Activated naive CD4-positive, alpha-beta T cell treated with anti-CD3 and anti-CD28 coated beads, Interleukin-2, amount 50 U/mL, for 24 hours (primary cell): Measurements from ENCODE around the gene MYRF.

Experiments used
- H3K27ac Mint-ChIP-seq: one replicate; pipeline ENCODE4 v1.8.0; 2021; ENCODE audit warnings: mild to moderate bottlenecking, mixed read lengths
- H3K27me3 Mint-ChIP-seq: one replicate; pipeline ENCODE4 v1.8.0; 2021; ENCODE audit warnings: mixed read lengths
- H3K36me3 Mint-ChIP-seq: one replicate; pipeline ENCODE4 v1.8.0; 2021; ENCODE audit warnings: mixed read lengths
- H3K4me1 Mint-ChIP-seq: one replicate; pipeline ENCODE4 v1.8.0; 2021; ENCODE audit warnings: mixed read lengths
- H3K4me3 Mint-ChIP-seq: one replicate; pipeline ENCODE4 v1.8.0; 2021; ENCODE audit warnings: mild to moderate bottlenecking, mixed read lengths
- H3K9me3 Mint-ChIP-seq: one replicate; pipeline ENCODE4 v1.8.0; 2021; ENCODE audit warnings: mixed read lengths

The MYRF gene

DNA sequence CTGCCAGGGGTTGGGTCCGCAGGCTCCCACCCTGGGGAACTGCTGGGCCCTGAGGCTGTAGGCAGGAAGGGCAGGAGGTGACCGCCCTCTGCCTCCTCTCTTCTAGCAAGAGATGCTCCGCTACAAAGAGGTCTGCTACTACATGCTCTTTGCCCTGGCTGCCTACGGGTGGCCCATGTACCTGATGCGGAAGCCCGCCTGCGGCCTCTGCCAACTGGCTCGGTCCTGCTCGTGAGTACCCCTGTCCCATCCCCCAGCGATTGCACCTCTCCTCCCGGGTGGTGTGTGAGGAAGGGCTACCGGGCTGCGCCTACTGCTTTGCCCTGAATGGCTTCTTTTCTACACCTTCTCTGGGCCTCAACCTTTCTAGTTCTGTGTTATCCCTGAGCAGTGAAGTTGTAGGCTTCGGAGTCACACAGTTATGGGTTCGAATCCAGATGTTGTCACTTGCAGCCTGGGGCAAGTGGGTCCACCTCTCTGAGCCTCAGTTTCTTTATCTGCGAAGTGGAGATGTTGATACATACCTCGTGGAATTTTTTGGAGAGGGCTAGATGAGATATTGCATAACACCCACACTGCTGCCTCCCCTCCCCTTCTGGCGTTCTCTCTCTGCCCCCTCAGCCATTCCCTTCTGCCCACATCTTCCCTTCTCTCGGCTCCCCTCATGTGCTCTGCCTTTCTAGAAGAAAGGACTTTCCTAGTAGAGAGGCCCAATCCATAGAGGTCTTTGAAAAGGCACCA lies 21.1 kb upstream of the MYRF start:
- H3K4me1 Mint-ChIP-seq, result peaks cover 5% of the 10 kb centered on the region
- H3K4me3 Mint-ChIP-seq, result no peak overlapping the region
- no peaks in the 10 kb centered on the region for H3K36me3 Mint-ChIP-seq
- H3K27ac Mint-ChIP-seq, result no peak overlapping the region
- H3K9me3 Mint-ChIP-seq, result no peaks in the 10 kb centered on the region
- H3K27me3 Mint-ChIP-seq, result no peaks in the 10 kb centered on the region

DNA sequence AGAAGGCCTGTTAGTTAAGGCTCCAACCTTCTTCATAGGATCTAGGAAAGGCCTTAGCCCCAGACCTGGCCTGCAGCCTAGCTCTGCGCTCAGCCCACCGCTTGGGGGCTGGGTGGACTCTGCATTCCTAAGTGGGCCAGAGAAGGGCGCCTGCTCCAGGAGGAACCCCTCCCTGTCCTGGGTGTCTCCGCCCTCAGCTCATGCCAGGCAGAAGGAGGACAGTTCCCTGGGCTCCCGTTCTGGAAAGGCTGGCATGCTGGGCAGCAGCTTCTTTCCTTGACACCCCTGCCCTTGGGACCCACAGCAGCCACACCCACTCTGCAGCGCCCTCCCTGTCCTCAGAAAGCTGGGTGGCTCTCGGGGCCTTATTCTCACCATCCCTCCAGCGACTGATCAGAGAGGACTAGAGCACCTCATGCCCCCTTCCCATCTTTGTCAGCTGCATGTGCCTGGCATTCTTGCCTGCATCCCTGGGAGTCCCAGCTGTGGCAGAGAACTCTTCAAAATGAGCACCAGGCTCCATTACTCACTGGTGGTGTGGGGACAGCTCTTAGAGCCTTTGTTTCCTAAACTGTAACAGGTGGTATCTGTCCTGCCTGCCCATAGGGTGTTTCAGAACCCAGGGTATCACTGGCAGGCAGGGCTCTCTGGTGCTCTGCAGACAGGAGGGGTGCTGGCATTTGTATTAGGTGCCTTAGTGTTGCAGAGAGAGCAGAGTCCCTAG lies 20.3 kb upstream of the MYRF start:
- Mint-ChIP-seq H3K4me1 (peaks cover 5% of the 10 kb centered on the region), H3K9me3 (no peaks in the 10 kb centered on the region), H3K27me3 (no peaks in the 10 kb centered on the region), H3K36me3 (no peaks in the 10 kb centered on the region), H3K27ac (no peak overlapping the region), H3K4me3 (no peak overlapping the region)

DNA sequence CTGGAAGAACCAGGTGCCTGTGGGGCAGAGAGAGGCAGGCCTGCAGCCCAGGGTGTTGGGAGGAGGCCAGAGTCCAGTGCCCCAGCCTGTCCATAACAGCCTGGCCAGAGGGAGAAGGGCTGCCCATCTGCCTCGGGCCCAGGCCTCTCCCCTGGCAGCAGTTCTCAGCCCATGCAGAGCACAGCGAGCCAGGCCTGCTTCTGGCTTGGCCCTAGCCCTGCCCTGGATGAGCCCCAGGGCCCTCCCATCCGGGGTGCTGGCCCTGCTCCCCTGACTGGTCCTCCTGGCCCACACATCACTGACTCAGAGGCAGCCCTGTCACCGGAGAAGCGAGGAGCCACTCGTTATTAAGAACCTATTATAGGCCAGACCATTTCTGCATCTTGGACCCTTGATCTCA lies 19.7 kb upstream of the MYRF start:
- H3K27me3 Mint-ChIP-seq, result no peaks in the 10 kb centered on the region
- no peak overlapping the region for H3K4me3 Mint-ChIP-seq
- H3K36me3 Mint-ChIP-seq, result no peaks in the 10 kb centered on the region
- H3K27ac Mint-ChIP-seq, result no peak overlapping the region
- H3K4me1 Mint-ChIP-seq, result peaks cover 5% of the 10 kb centered on the region
- H3K9me3 Mint-ChIP-seq, result no peaks in the 10 kb centered on the region

- Mint-ChIP-seq H3K4me1 (peaks cover 5% of the 10 kb centered on the region), H3K27ac (no peak overlapping the region), H3K27me3 (no peaks in the 10 kb centered on the region)
Measured at GRCh38 chr11:61733120-61733978, 19.1 kb upstream of the MYRF start.

GRCh38 chr11:61734767-61735166 lies 17.7 kb upstream of the MYRF start:
- Mint-ChIP-seq H3K4me1 (peaks cover 5% of the 10 kb centered on the region), H3K27ac (no peak overlapping the region), H3K36me3 (no peaks in the 10 kb centered on the region), H3K9me3 (no peaks in the 10 kb centered on the region), H3K27me3 (no peaks in the 10 kb centered on the region), H3K4me3 (no peak overlapping the region)

More at GRCh38 chr11:61733120-61733978, 19.1 kb upstream of the MYRF start:
- H3K9me3 Mint-ChIP-seq, result no peaks in the 10 kb centered on the region
- no peaks in the 10 kb centered on the region for H3K36me3 Mint-ChIP-seq
- H3K4me3 Mint-ChIP-seq, result no peak overlapping the region

GRCh38 chr11:61735391-61735790 lies 17.0 kb upstream of the MYRF start:
- peaks cover 5% of the 10 kb centered on the region for H3K4me1 Mint-ChIP-seq
- no peak overlapping the region for H3K4me3 Mint-ChIP-seq
- no peaks in the 10 kb centered on the region for H3K27me3 Mint-ChIP-seq
- no peak overlapping the region for H3K27ac Mint-ChIP-seq
- no peaks in the 10 kb centered on the region for H3K36me3 Mint-ChIP-seq
- no peaks in the 10 kb centered on the region for H3K9me3 Mint-ChIP-seq

DNA sequence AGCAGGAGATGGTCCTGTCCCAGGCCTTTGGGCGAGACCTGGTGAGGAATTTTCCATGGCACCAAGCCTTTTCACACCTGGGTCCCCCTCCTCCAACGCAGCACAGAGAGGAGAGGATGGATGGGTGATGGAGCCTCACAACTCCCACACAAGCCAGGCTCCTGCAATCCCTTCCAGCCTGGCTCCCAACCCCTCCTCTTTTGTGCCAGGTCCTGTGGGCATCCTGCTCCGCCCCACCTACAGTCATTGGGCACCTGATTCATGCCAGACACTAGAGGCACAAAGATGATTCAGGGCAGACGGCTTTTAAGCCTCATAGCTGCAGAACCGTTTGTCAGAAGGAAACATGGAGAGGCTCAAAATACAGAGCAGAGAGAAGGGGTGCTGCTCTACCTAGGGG lies 16.1 kb upstream of the MYRF start:
- H3K9me3 Mint-ChIP-seq, result no peaks in the 10 kb centered on the region
- H3K4me3 Mint-ChIP-seq, result no peak overlapping the region
- peaks cover 5% of the 10 kb centered on the region for H3K4me1 Mint-ChIP-seq
- no peaks in the 10 kb centered on the region for H3K36me3 Mint-ChIP-seq
- H3K27me3 Mint-ChIP-seq, result no peaks in the 10 kb centered on the region
- H3K27ac Mint-ChIP-seq, result no peak overlapping the region

- Mint-ChIP-seq H3K36me3 (no peaks in the 10 kb centered on the region), H3K4me3 (no peak overlapping the region), H3K27ac (no peak overlapping the region), H3K4me1 (peaks cover 5% of the 10 kb centered on the region), H3K27me3 (no peaks in the 10 kb centered on the region), H3K9me3 (no peaks in the 10 kb centered on the region)
Measured at GRCh38 chr11:61737131-61737530, 15.3 kb upstream of the MYRF start.

GRCh38 chr11:61737636-61738386 lies 14.6 kb upstream of the MYRF start:
- Mint-ChIP-seq H3K27me3 (no peaks in the 10 kb centered on the region), H3K27ac (no peak overlapping the region), H3K4me1 (peaks cover 5% of the 10 kb centered on the region), H3K4me3 (no peak overlapping the region), H3K36me3 (no peaks in the 10 kb centered on the region), H3K9me3 (no peaks in the 10 kb centered on the region)

DNA sequence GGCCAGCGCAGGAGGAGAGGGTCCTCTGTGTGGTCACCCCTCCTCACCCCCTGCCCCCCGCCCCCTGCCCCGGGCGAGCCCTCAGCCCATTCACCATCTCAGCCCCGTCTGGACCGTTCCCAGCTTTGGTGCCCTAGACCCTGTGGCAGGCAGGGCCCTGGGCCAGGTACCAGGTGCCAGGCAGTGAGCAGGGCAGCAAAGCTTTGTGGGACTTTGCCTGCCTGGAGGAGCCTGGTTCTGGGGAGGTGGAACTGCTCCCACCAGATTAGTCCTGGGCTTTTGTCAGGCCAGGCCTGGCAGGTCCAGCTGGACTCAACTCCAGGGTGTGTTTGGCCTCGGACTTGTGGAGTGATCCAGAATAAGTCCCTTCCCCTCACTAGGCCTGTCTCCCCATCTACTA lies 13.7 kb upstream of the MYRF start:
- Mint-ChIP-seq H3K4me1 (no peaks in the 10 kb centered on the region), H3K4me3 (no peak overlapping the region), H3K27ac (no peak overlapping the region), H3K27me3 (no peaks in the 10 kb centered on the region), H3K9me3 (no peaks in the 10 kb centered on the region), H3K36me3 (no peaks in the 10 kb centered on the region)

- Mint-ChIP-seq H3K4me3 (no peak overlapping the region), H3K27me3 (no peaks in the 10 kb centered on the region), H3K27ac (no peak overlapping the region), H3K36me3 (no peaks in the 10 kb centered on the region), H3K4me1 (no peaks in the 10 kb centered on the region), H3K9me3 (no peaks in the 10 kb centered on the region)
Measured at GRCh38 chr11:61739413-61739812, 13.0 kb upstream of the MYRF start.

DNA sequence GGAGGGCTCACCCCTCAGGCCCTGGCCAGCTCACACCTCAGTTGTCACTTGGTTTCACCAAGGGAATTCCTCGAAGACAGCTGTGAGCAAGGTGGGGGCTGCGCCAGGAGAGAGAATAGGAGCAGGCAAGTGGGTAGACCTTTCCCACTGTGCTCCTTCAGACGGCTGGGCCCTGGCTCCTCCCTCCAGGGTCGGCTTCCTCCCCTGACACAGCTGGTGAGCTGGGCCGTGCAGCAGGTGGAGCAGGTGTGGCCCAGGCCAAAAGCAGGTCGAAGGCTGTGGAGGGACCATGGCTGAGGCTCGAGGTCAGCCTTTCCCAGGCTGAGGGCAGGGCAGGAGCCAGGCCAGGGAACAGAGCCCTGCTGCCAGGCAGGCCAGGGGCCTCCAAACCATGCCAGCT lies 12.5 kb upstream of the MYRF start:
- H3K9me3 Mint-ChIP-seq, result no peaks in the 10 kb centered on the region
- H3K27ac Mint-ChIP-seq, result no peak overlapping the region
- H3K4me1 Mint-ChIP-seq, result no peaks in the 10 kb centered on the region

GRCh38 chr11:61742391-61742790 lies 10.0 kb upstream of the MYRF start:
- no peaks in the 10 kb centered on the region for H3K36me3 Mint-ChIP-seq
- no peaks in the 10 kb centered on the region for H3K27me3 Mint-ChIP-seq
- no peak overlapping the region for H3K4me3 Mint-ChIP-seq
- no peaks in the 10 kb centered on the region for H3K4me1 Mint-ChIP-seq
- no peaks in the 10 kb centered on the region for H3K9me3 Mint-ChIP-seq
- no peak overlapping the region for H3K27ac Mint-ChIP-seq

More for the DNA sequence above, 12.5 kb upstream of the MYRF start:
- Mint-ChIP-seq H3K36me3 (no peaks in the 10 kb centered on the region), H3K27me3 (no peaks in the 10 kb centered on the region), H3K4me3 (no peak overlapping the region)

DNA sequence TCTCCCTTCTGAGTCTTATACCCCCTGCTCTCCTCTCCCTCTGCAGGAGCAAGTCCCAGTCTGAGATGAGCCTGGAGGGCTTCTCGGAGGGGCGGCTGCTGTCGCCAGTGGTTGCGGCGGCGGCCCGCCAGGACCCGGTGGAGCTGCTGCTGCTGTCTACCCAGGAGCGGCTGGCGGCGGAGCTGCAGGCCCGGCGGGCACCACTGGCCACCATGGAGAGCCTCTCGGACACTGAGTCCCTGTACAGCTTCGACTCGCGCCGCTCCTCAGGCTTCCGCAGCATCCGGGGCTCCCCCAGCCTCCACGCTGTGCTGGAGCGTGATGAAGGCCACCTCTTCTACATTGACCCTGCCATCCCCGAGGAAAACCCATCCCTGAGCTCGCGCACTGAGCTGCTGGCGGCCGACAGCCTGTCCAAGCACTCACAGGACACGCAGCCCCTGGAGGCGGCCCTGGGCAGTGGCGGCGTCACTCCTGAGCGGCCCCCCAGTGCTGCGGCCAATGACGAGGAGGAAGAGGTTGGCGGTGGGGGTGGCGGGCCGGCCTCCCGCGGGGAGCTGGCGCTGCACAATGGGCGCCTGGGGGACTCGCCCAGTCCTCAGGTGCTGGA lies 8.8 kb upstream of the MYRF start:
- Mint-ChIP-seq H3K9me3 (no peaks in the 10 kb centered on the region), H3K36me3 (no peaks in the 10 kb centered on the region), H3K27ac (no peak overlapping the region), H3K4me1 (no peaks in the 10 kb centered on the region), H3K27me3 (no peaks in the 10 kb centered on the region), H3K4me3 (no peak overlapping the region)

DNA sequence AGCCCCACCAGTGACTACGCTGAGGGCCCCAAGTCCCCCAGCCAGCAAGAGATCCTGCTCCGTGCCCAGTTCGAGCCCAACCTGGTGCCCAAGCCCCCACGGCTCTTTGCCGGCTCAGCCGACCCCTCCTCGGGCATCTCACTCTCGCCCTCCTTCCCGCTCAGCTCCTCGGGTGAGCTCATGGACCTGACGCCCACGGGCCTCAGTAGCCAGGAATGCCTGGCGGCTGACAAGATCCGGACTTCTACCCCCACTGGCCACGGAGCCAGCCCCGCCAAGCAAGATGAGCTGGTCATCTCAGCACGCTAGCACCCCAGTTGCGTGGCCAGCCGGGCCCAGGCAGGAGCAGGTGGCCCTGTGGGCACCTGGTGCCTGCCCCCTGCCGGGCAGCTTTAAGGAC lies 8.3 kb upstream of the MYRF start:
- Mint-ChIP-seq H3K27ac (no peak overlapping the region), H3K9me3 (no peaks in the 10 kb centered on the region), H3K36me3 (no peaks in the 10 kb centered on the region), H3K27me3 (no peaks in the 10 kb centered on the region), H3K4me1 (no peaks in the 10 kb centered on the region), H3K4me3 (no peak overlapping the region)
